H9 (cell line): Measurements from ENCODE around the gene PPP1CA. TPM values are rescaled to one million over a fixed set of nuclear protein-coding genes. Genes with fewer than 3 reads are reported as not detected.
A peak's percentile ranks its signal among the peaks of the same experiment; 100 is the strongest.

ENCODE experiments used
- DNase-seq: peaks from one replicate; pipeline ENCODE4 v3.0.0-alpha.2; 2017
- H2AFZ ChIP-seq: one replicate; pipeline ENCODE4 v1.6.1; 2013; ENCODE audit warnings: mild to moderate bottlenecking, low read length, control low read depth, moderate library complexity
- H2AK5ac ChIP-seq: 2 replicates; pipeline ENCODE4 v1.6.1; 2013; ENCODE audit warnings: low read length, control low read depth, mixed read lengths; ENCODE audit not compliant: insufficient read length
- H2BK120ac ChIP-seq: one replicate; pipeline ENCODE4 v1.6.1; 2013; ENCODE audit warnings: low read depth, mild to moderate bottlenecking, low read length, control low read depth, inconsistent platforms; ENCODE audit not compliant: poor library complexity, severe bottlenecking
- H2BK12ac ChIP-seq: 2 replicates; pipeline ENCODE4 v1.6.1; 2013; ENCODE audit warnings: low read length, control low read depth, mixed read lengths, low read depth; ENCODE audit not compliant: insufficient read length
- H2BK15ac ChIP-seq: 2 replicates; pipeline ENCODE4 v1.6.1; 2013; ENCODE audit warnings: low read depth, low read length, control low read depth
- H2BK20ac ChIP-seq: one replicate; pipeline ENCODE4 v1.6.1; 2013; ENCODE audit warnings: low read depth, mild to moderate bottlenecking, low read length, control low read depth, inconsistent platforms; ENCODE audit not compliant: poor library complexity, severe bottlenecking
- H2BK5ac ChIP-seq: 2 replicates; pipeline ENCODE4 v1.6.1; 2013; ENCODE audit warnings: low read length, control low read depth, mixed read lengths; ENCODE audit not compliant: insufficient read length
- H3K14ac ChIP-seq: 2 replicates; pipeline ENCODE4 v1.6.1; 2013; ENCODE audit warnings: low read length, control low read depth; ENCODE audit not compliant: insufficient read depth
- H3K18ac ChIP-seq: 2 replicates; pipeline ENCODE4 v1.6.1; 2013; ENCODE audit warnings: low read depth, mild to moderate bottlenecking, mixed read lengths, low read length, control low read depth; ENCODE audit not compliant: insufficient read length
- H3K23ac ChIP-seq: 2 replicates; pipeline ENCODE4 v1.6.1; 2013; ENCODE audit warnings: low read length, control low read depth, mixed read lengths, low read depth; ENCODE audit not compliant: insufficient read length
- H3K23me2 ChIP-seq: 2 replicates; pipeline ENCODE4 v1.6.1; 2013; ENCODE audit warnings: low read depth, mild to moderate bottlenecking, mixed read lengths, low read length, control low read depth; ENCODE audit not compliant: insufficient read length, poor library complexity, severe bottlenecking
- H3K27ac ChIP-seq: 2 replicates; pipeline ENCODE4 v1.5.1; 2013; ENCODE audit warnings: low read length, control low read depth, mixed read lengths, low read depth; ENCODE audit not compliant: insufficient read length
- H3K27me3 ChIP-seq: 2 replicates; pipeline ENCODE4 v1.6.1; 2013; ENCODE audit warnings: low read length, control low read depth, inconsistent platforms; ENCODE audit not compliant: insufficient read depth
- H3K4ac ChIP-seq: 2 replicates; pipeline ENCODE4 v1.6.1; 2013; ENCODE audit warnings: low read depth, mild to moderate bottlenecking, control low read depth, inconsistent platforms, low read length, moderate library complexity
- H3K4me1 ChIP-seq: 2 replicates; pipeline ENCODE4 v1.6.1; 2013; ENCODE audit warnings: low read length, control low read depth, inconsistent platforms; ENCODE audit not compliant: insufficient read depth
- H3K4me2 ChIP-seq: 2 replicates; pipeline ENCODE4 v1.6.1; 2013; ENCODE audit warnings: low read length, control low read depth, mixed read lengths; ENCODE audit not compliant: insufficient read length, insufficient read depth
- H3K56ac ChIP-seq: 2 replicates; pipeline ENCODE4 v1.6.1; 2013; ENCODE audit warnings: low read depth, mild to moderate bottlenecking, mixed read lengths, low read length, control low read depth; ENCODE audit not compliant: insufficient read length
- H3K79me1 ChIP-seq: 2 replicates; pipeline ENCODE4 v1.6.1; 2013; ENCODE audit warnings: low read depth, mild to moderate bottlenecking, moderate library complexity, low read length, control low read depth, inconsistent platforms; ENCODE audit not compliant: insufficient read depth, poor library complexity, severe bottlenecking
- H3K79me2 ChIP-seq: 2 replicates; pipeline ENCODE4 v1.6.1; 2013; ENCODE audit warnings: low read length, control low read depth, inconsistent platforms; ENCODE audit not compliant: insufficient read depth
- H3K9ac ChIP-seq: 2 replicates; pipeline ENCODE4 v1.6.1; 2013; ENCODE audit warnings: low read length, control low read depth, mixed read lengths; ENCODE audit not compliant: insufficient read length; ENCODE audit errors: extremely low read depth
- H3K9me3 ChIP-seq: one replicate; pipeline ENCODE4 v1.6.1; 2013; ENCODE audit warnings: low read depth, low read length, inconsistent platforms; ENCODE audit not compliant: control insufficient read depth
- H3T11ph ChIP-seq: one replicate; pipeline ENCODE4 v1.6.1; 2013; ENCODE audit warnings: mild to moderate bottlenecking, low read length, control low read depth, inconsistent platforms
- H4K20me1 ChIP-seq: one replicate; pipeline ENCODE4 v1.6.1; 2013; ENCODE audit not compliant: control insufficient read depth, insufficient read length, insufficient read depth
- H4K5ac ChIP-seq: 2 replicates; pipeline ENCODE4 v1.6.1; 2013; ENCODE audit warnings: low read depth, mild to moderate bottlenecking, mixed read lengths, low read length, control low read depth; ENCODE audit not compliant: insufficient read length
- H4K8ac ChIP-seq: replicated peaks from 2 replicates; pipeline ENCODE4 v1.6.1; 2013; ENCODE audit warnings: low read length, control low read depth, mixed read lengths, low read depth; ENCODE audit not compliant: insufficient read length
- H4K91ac ChIP-seq: 2 replicates; pipeline ENCODE4 v1.6.1; 2013; ENCODE audit warnings: low read depth, mild to moderate bottlenecking, moderate library complexity, mixed read lengths, low read length, control low read depth; ENCODE audit not compliant: insufficient read length
- H3K27ac Mint-ChIP-seq, 3 experiments: 2 replicates in 2 of 3; 3 replicates in 1 of 3; pipeline ENCODE4 v1.8.0; 2020 to 2021; ENCODE audit warnings: mixed read lengths in 3 of 3, mild to moderate bottlenecking in 1 of 3, moderate library complexity in 1 of 3
- H3K27me3 Mint-ChIP-seq: 2 replicates; pipeline ENCODE4 v1.8.0; 2021; ENCODE audit warnings: low read depth, mild to moderate bottlenecking, moderate library complexity, mixed read lengths
- H3K36me3 Mint-ChIP-seq, 3 experiments: 2 replicates in 2 of 3; 3 replicates in 1 of 3; pipeline ENCODE4 v1.8.0; 2020 to 2021; ENCODE audit warnings: low read depth in 3 of 3, mixed read lengths in 3 of 3; ENCODE audit not compliant: insufficient read depth in 1 of 3
- H3K4me1 Mint-ChIP-seq, 2 experiments: 2 replicates each; pipeline ENCODE4 v1.8.0; 2020; ENCODE audit warnings: mixed read lengths in 2 of 2
- H3K4me3 Mint-ChIP-seq, 2 experiments: 2 replicates in 1 of 2; 3 replicates in 1 of 2; pipeline ENCODE4 v1.8.0; 2020 to 2021; ENCODE audit warnings: mild to moderate bottlenecking in 2 of 2, mixed read lengths in 2 of 2, moderate library complexity in 1 of 2
- H3K9me3 Mint-ChIP-seq, 2 experiments: 2 replicates in 1 of 2; 3 replicates in 1 of 2; pipeline ENCODE4 v1.8.0; 2020; ENCODE audit warnings: mild to moderate bottlenecking in 2 of 2, mixed read lengths in 2 of 2, moderate library complexity in 1 of 2
- CTCF ChIP-seq: fragments of 200-600 bp; sonication (generic); conservative IDR thresholded peaks from 3 replicates; pipeline ENCODE4 v1.8.0; 2021; ENCODE audit warnings: antibody characterized with exemption, mild to moderate bottlenecking
- WGBS: extraction: QIAGEN DNeasy Blood & Tissue Kit; methylation state at CpG from one replicate; pipeline ENCODE4 v1.1.7; 2013; ENCODE audit warnings: missing lambda C conversion rate, low lambda C conversion rate, mixed read lengths; ENCODE audit not compliant: insufficient read length; ENCODE audit errors: extremely low coverage; 5-methylcytosine and 5-hydroxymethylcytosine counted together
- total RNA-seq: library from RNA; stranded (reverse); gene quantifications from 2 replicates; pipeline ENCODE4 v1.2.1, GENCODE V29; 2021

Gene PPP1CA
- total RNA-seq, 1 experiment from 2014 or later = 205 TPM

- Histone ChIP-seq H2BK120ac (no peak overlapping the region), H3T11ph (no peak overlapping the region), H2BK12ac (no peak overlapping the region), H3K23ac (no peak overlapping the region), H4K5ac (no peak overlapping the region), H2BK5ac (no peak overlapping the region), H3K4ac (no peak overlapping the region), H2BK20ac (no peak overlapping the region), H4K8ac (no peak overlapping the region), H3K56ac (no peak overlapping the region), H4K20me1 (no peaks in the 10 kb centered on the region), H3K27ac (no peak overlapping the region), H4K91ac (no peak overlapping the region), H3K18ac (no peak overlapping the region), H3K9me3 (no peaks in the 10 kb centered on the region), H2BK15ac (no peak overlapping the region), H3K14ac (no peak overlapping the region), H3K27me3 (no peaks in the 10 kb centered on the region), H3K79me2 (no peaks in the 10 kb centered on the region), H2AFZ (no peak overlapping the region), H3K79me1 (no peaks in the 10 kb centered on the region), H2AK5ac (no peak overlapping the region), H3K4me1 (no peaks in the 10 kb centered on the region; the same call in 1 of the 2 replicates), H3K4me2 (no peak overlapping the region), H3K9ac (no peak overlapping the region), H3K23me2 (peaks cover 4% of the 10 kb centered on the region)
- H3K9me3 Mint-ChIP-seq = no peaks in the 10 kb centered on the region
- TF ChIP-seq CTCF = no peak
- peaks cover 4 to 18% of the 10 kb centered on the region in 2 experiments for H3K4me1 Mint-ChIP-seq
- no peak for DNase-seq
- H3K27ac Mint-ChIP-seq = no peak overlapping the region
- WGBS = no CpG with 5 or more reads among the region's 17 CpGs
- H3K36me3 Mint-ChIP-seq = peaks cover 10 to 35% (median 33%) of the 10 kb centered on the region in 3 experiments; a peak in 6 of 7 replicates
- peak overlapping the region in 1 of 2 experiments; percentile 40; a peak in 2 of 5 replicates for H3K4me3 Mint-ChIP-seq
- H3K27me3 Mint-ChIP-seq = no peaks in the 10 kb centered on the region; the same call in 1 of the 2 replicates
These were observed 38.8 kb upstream of the PPP1CA start for GRCh38 chr11:67440229-67441097.
